ENCODE measurements around the gene RGS3. TPM values are rescaled to one million over a fixed set of nuclear protein-coding genes. Genes with fewer than 3 reads are reported as not detected.

RGS3 gene
- total RNA-seq, 1 donor from 2014 or later: 36.7 TPM

DNA sequence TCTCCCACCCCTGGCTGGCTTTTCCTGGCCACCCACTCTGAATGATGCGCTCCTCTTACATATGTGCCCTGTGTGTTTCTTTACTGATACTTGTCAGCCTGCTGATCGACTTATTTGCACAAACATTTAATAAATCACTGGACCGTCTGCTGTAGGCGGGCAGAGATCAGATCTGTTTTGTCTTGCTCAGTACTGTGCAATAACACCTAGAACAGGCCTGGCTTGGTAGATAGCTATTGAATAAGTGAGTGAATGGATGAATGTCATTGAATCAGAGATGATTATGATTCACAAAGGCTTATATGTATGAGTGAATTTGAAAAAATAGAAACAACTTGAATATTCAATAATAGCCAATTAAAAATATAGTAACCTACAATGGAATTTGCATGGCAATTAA, 165.1 kb downstream of the RGS3 start:
- Mint-ChIP-seq H3K36me3 (ENCODE audit: low read depth) (no peaks in the 10 kb centered on the region), H3K4me1 (peaks cover 22% of the 10 kb centered on the region), H3K27me3 (ENCODE audit: low read depth) (no peaks in the 10 kb centered on the region), H3K27ac (ENCODE audit: unreplicated experiment) (no peak overlapping the region), H3K9me3 (no peaks in the 10 kb centered on the region), H3K4me3 (no peak overlapping the region)
- TF ChIP-seq, protein P1, sequence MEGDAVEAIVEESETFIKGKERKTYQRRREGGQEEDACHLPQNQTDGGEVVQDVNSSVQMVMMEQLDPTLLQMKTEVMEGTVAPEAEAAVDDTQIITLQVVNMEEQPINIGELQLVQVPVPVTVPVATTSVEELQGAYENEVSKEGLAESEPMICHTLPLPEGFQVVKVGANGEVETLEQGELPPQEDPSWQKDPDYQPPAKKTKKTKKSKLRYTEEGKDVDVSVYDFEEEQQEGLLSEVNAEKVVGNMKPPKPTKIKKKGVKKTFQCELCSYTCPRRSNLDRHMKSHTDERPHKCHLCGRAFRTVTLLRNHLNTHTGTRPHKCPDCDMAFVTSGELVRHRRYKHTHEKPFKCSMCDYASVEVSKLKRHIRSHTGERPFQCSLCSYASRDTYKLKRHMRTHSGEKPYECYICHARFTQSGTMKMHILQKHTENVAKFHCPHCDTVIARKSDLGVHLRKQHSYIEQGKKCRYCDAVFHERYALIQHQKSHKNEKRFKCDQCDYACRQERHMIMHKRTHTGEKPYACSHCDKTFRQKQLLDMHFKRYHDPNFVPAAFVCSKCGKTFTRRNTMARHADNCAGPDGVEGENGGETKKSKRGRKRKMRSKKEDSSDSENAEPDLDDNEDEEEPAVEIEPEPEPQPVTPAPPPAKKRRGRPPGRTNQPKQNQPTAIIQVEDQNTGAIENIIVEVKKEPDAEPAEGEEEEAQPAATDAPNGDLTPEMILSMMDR (conservative IDR thresholded peaks at IDR 0.05): no peak
- no peak for DNase-seq (ENCODE audit: low read depth, low spot score)

DNA sequence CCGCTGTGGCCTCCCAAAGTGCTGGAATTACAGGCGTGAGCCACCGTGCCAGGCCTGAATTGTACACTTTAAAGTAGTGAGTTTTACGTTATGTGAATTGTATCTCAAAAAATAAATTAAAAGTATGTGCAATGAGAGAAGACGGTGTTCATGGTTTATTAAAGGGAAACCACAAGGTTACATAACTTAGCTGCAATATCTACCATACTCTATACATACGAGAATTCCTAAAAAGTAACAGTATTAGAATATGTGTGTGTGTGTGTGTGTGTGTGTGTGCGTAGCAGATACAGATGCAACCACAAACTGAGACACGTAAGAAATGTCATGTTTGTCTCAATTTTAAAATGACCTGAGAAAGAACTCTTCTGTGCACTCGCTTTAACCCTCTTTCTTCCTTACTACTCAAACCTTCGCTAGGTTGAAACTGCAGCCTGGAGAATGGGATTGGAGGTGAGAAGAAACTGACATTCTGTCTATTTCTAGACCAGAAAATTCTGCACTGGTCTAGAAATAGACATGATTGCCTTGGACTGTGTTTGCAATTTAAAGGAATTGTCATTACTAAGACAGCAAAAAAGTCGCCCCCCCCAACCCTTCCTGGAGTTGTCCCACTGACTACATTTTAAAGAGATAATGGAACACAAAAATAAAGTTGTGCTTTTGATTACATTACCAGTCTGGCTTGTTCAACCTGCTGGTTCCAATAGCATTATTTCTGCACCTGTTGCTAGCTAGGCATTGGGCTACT, 167.0 kb downstream of the RGS3 start:
- TF ChIP-seq, protein P1 (conservative IDR thresholded peaks at IDR 0.05): no peak
- Mint-ChIP-seq H3K4me1 (peaks cover 19% of the 10 kb centered on the region), H3K4me3 (no peak overlapping the region), H3K27ac (ENCODE audit: unreplicated experiment) (no peak overlapping the region), H3K9me3 (no peaks in the 10 kb centered on the region), H3K27me3 (ENCODE audit: low read depth) (no peaks in the 10 kb centered on the region), H3K36me3 (ENCODE audit: low read depth) (no peaks in the 10 kb centered on the region)
- DNase-seq (ENCODE audit: low read depth, low spot score): no peak

DNA sequence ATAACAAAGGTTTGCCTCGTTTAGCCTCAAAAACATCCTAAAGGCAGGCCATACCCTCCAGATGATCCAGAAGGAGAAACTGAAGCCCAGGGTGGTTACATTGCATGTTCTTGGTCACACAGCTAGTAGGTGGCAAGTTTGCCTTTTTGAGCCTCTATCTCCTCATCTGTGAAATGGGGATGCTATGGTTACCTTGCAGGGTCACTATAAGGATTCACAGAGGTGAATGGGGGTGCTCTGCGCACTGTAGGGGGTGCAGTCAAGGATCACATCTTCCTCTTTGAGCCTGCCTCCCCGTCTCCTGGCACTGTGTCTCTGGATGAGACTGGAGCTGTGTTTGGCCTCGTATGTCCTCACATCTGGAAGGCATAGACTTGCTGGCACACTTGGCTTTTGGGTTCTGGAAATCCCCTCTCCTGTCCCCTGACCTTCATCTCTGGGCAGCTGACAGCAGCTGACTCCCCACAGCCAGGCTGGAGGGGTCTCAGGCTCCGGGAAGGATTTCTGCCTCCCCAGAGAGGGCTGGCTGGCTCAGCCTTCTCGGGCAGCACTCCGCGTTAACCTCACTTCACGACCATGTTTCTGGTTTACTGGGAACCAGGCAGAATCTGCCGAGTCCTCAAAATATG, 167.7 kb downstream of the RGS3 start:
- DNase-seq (ENCODE audit: low read depth, low spot score): no peak
- TF ChIP-seq, protein P1 (conservative IDR thresholded peaks at IDR 0.05): no peak
- peaks cover 19% of the 10 kb centered on the region for H3K4me1 Mint-ChIP-seq
- H3K4me3 Mint-ChIP-seq: no peak overlapping the region
- no peaks in the 10 kb centered on the region for H3K9me3 Mint-ChIP-seq
- no peak overlapping the region for H3K27ac Mint-ChIP-seq (ENCODE audit: unreplicated experiment)
- H3K27me3 Mint-ChIP-seq (ENCODE audit: low read depth): no peaks in the 10 kb centered on the region
- no peaks in the 10 kb centered on the region for H3K36me3 Mint-ChIP-seq (ENCODE audit: low read depth)

DNA sequence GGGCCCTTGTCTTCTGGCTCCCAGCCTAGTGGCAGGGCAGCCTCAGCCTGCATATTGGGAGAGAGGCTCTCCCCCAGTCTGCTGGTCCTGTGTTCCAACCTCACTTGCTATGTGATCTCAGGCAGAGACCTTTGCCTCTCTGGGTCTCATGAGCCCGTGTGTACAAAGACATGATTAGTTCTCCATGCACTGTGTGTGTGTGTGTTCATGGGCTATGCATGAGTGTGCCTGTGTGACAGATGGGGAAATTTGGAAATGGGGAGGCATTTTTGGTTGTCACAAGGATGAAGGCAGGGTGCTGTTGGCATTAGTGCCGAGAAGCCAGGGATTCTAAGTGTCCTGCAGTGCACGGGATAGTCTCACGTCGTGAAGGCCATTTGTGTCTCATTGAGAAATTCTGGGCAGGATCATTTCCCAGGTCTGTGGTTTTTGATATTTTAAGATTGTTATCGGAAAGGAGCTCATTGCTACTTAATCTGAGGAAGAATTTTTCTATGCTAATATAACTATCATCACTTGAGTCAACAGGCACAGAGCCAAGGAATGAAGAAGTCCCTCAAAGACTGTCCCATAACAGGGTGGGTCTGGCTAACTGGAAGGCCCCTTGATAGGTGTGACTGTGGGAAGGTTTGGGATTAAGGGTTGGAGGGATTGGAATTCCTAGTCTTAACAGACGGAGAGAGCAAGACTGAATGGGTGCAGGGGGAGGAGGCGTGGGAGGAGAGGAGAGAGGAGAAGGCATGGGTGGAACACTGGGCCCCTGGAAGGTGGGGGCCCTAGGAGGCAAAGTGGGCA, 168.5 kb downstream of the RGS3 start:
- TF ChIP-seq, protein P1 (conservative IDR thresholded peaks at IDR 0.05): no peak
- Mint-ChIP-seq H3K4me1 (peaks cover 19% of the 10 kb centered on the region), H3K4me3 (no peak overlapping the region), H3K36me3 (ENCODE audit: low read depth) (no peaks in the 10 kb centered on the region), H3K27me3 (ENCODE audit: low read depth) (no peaks in the 10 kb centered on the region), H3K27ac (ENCODE audit: unreplicated experiment) (no peak overlapping the region), H3K9me3 (no peaks in the 10 kb centered on the region)
- DNase-seq (ENCODE audit: low read depth, low spot score): no peak

DNA sequence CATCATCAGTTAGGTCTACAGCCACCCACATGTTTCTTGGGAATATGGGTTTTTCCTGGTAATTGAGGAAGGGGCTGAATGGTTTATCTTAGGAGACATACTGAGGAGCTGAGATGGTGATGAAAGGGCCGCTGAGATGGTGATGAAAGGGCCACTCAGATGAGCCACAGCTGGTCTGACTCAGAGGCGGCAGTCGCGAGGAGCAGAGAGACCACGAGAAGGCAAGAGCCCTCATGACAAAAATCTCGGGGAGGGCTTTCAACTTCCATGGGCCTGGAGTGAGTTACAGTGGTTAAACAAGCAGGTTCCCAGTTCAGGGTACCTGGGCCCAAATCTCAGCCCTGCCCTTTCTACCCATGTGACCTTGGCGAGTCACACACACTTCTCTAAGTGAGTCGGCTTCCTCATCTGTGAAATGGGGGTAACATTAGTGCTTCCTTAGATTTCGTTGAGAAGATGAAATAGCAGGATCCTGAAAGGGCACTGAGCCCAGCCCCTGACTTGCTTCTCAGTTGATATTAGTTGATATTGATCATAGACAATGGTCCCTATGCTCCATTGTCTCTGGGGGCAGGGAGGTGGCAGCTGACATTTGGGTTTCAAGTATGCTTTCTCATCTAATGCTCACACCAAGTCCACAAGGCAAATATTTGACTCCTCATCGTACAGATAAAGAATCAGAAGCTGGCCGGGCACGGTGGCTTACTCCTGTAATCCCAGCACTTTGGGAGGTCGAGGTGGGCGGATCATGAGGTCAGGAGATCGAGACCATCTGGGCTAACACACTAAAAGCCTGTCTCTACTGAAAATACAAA, 169.5 kb downstream of the RGS3 start:
- no peak overlapping the region for H3K27ac Mint-ChIP-seq (ENCODE audit: unreplicated experiment)
- H3K4me3 Mint-ChIP-seq: no peak overlapping the region
- no peaks in the 10 kb centered on the region for H3K9me3 Mint-ChIP-seq
- no peaks in the 10 kb centered on the region for H3K36me3 Mint-ChIP-seq (ENCODE audit: low read depth)
- TF ChIP-seq, protein P1 (conservative IDR thresholded peaks at IDR 0.05): no peak
- H3K4me1 Mint-ChIP-seq: peaks cover 16% of the 10 kb centered on the region
- no peaks in the 10 kb centered on the region for H3K27me3 Mint-ChIP-seq (ENCODE audit: low read depth)
- DNase-seq (ENCODE audit: low read depth, low spot score): no peak
